CD14-positive monocyte (primary cell): ENCODE data around the gene FBXW11. TPM values are rescaled to one million over a fixed set of nuclear protein-coding genes. Genes with fewer than 3 reads are reported as not detected.

Experiments used
- DNase-seq, 3 donors: peaks; one replicate each; pipeline ENCODE4 v3.0.0-alpha.2; 2011 to 2022
- H2AFZ ChIP-seq: 2 replicates; pipeline ENCODE4 v1.6.0; 2012; ENCODE audit warnings: mild to moderate bottlenecking, low read depth, low read length, inconsistent platforms; ENCODE audit not compliant: insufficient read depth, poor library complexity, severe bottlenecking
- H3K27ac ChIP-seq, 2 donors: 1 replicate in 1 of 2; 2 replicates in 1 of 2; pipeline ENCODE4 v1.5.1; 2012 to 2013; ENCODE audit warnings: low read length in 2 of 2, control low read depth in 1 of 2, inconsistent platforms in 1 of 2, low read depth in 1 of 2, mild to moderate bottlenecking in 1 of 2
- H3K27me3 ChIP-seq, 2 donors: one replicate each; pipeline versions ENCODE4 v1.6.0 to v1.6.1; 2011 to 2013; ENCODE audit warnings: low read length in 2 of 2; ENCODE audit not compliant: control insufficient read depth in 2 of 2, insufficient read depth in 2 of 2
- H3K36me3 ChIP-seq, 2 donors: replicated peaks in 1 of 2; 1 replicate in 1 of 2; 2 replicates in 1 of 2; pipeline versions ENCODE4 v1.5.1 to v1.6.1; 2012 to 2013; ENCODE audit warnings: low read length in 2 of 2, control low read depth in 1 of 2, inconsistent platforms in 1 of 2, mild to moderate bottlenecking in 1 of 2; ENCODE audit not compliant: insufficient read depth in 2 of 2, control insufficient read depth in 1 of 2
- H3K4me1 ChIP-seq, 2 donors: 1 replicate in 1 of 2; 2 replicates in 1 of 2; pipeline versions ENCODE4 v1.5.1 to v1.6.1; 2012 to 2013; ENCODE audit warnings: low read length in 2 of 2, control low read depth in 1 of 2, inconsistent platforms in 1 of 2, mild to moderate bottlenecking in 1 of 2, moderate library complexity in 1 of 2; ENCODE audit not compliant: insufficient read depth in 2 of 2, control insufficient read depth in 1 of 2
- H3K4me2 ChIP-seq: replicated peaks from 2 replicates; pipeline ENCODE3; 2012; ENCODE audit warnings: low read length, moderate library complexity, mild to moderate bottlenecking; ENCODE audit not compliant: poor library complexity, severe bottlenecking; ENCODE audit errors: extremely low read depth
- H3K4me3 ChIP-seq, 3 experiments: fragments of 200-600 bp in 1 of 3; sonication (generic) in 1 of 3; replicated peaks in 1 of 3; 1 replicate in 2 of 3; 2 replicates in 1 of 3; pipeline ENCODE4 v1.5.1; 2011 to 2013; ENCODE audit warnings: low read length in 3 of 3, mild to moderate bottlenecking in 3 of 3, control low read depth in 2 of 3, low read depth in 2 of 3, inconsistent platforms in 1 of 3, moderate library complexity in 1 of 3
- H3K79me2 ChIP-seq: 2 replicates; pipeline ENCODE4 v1.6.0; 2012; ENCODE audit warnings: mild to moderate bottlenecking, control low read depth, inconsistent platforms, low read length, moderate library complexity; ENCODE audit not compliant: insufficient read depth
- H3K9ac ChIP-seq: 2 replicates; pipeline ENCODE4 v1.6.0; 2017; ENCODE audit warnings: low read length, mild to moderate bottlenecking; ENCODE audit not compliant: insufficient read depth, poor library complexity, severe bottlenecking
- H3K9me3 ChIP-seq, 2 donors: replicated peaks in 1 of 2; 1 replicate in 1 of 2; 2 replicates in 1 of 2; pipeline versions ENCODE4 v1.5.1 to v1.6.1; 2012 to 2013; ENCODE audit warnings: low read length in 2 of 2, control low read depth in 1 of 2; ENCODE audit not compliant: control insufficient read depth in 1 of 2, insufficient read depth in 1 of 2
- H4K20me1 ChIP-seq: 2 replicates; pipeline ENCODE4 v1.6.0; 2012; ENCODE audit warnings: mild to moderate bottlenecking, low read length, control low read depth, moderate library complexity; ENCODE audit not compliant: insufficient read depth
- H3K27ac Mint-ChIP-seq, 7 donors: one replicate each; pipeline ENCODE4 v1.8.0; 2020; ENCODE audit warnings: mild to moderate bottlenecking in 7 of 7, mixed read lengths in 7 of 7, moderate library complexity in 6 of 7, inconsistent platforms in 2 of 7
- H3K27me3 Mint-ChIP-seq, 3 donors: one replicate each; pipeline ENCODE4 v1.8.0; 2021 to 2022; ENCODE audit warnings: low read depth in 3 of 3, mild to moderate bottlenecking in 3 of 3, mixed read lengths in 3 of 3, moderate library complexity in 3 of 3, inconsistent platforms in 1 of 3
- H3K36me3 Mint-ChIP-seq, 2 donors: one replicate each; pipeline ENCODE4 v1.8.0; 2020; ENCODE audit warnings: mixed read lengths in 2 of 2, inconsistent platforms in 1 of 2, mild to moderate bottlenecking in 1 of 2
- H3K4me1 Mint-ChIP-seq: one replicate; pipeline ENCODE4 v1.8.0; 2020; ENCODE audit warnings: mild to moderate bottlenecking, mixed read lengths
- H3K4me3 Mint-ChIP-seq, 2 donors: one replicate each; pipeline ENCODE4 v1.8.0; 2020; ENCODE audit warnings: mild to moderate bottlenecking in 2 of 2, mixed read lengths in 2 of 2, moderate library complexity in 1 of 2
- H3K9me3 Mint-ChIP-seq, 7 donors: one replicate each; pipeline ENCODE4 v1.8.0; 2020 to 2022; ENCODE audit warnings: mixed read lengths in 7 of 7, mild to moderate bottlenecking in 6 of 7, moderate library complexity in 6 of 7, inconsistent platforms in 2 of 7
- CTCF ChIP-seq: fragments of 200-600 bp; IDR thresholded peaks from one replicate; pipeline ENCODE4 v1.8.0; 2022; ENCODE audit warnings: antibody characterized with exemption, mild to moderate bottlenecking
- WGBS: methylation state at CpG from one replicate; pipeline ENCODE4 v1.1.5; 2013; ENCODE audit warnings: missing lambda C conversion rate; ENCODE audit not compliant: insufficient coverage; 5-methylcytosine and 5-hydroxymethylcytosine counted together
- intact Hi-C, 2 donors: fragments of 100-400 bp; cut with micrococcal nuclease; formaldehyde crosslinking; loops; one replicate each; pipeline versions ENCODE4 v1.15.0 to v1.15.1; 2023
- polyA plus RNA-seq, 3 donors: library from polyadenylated mRNA; depleted of rRNA in 1 of 3; unstranded in 2 of 3; stranded (reverse) in 1 of 3; fragments of 300-500 nt in 2 of 3; fragments of >200 nt in 1 of 3; fragmentation: Illumina TruSeq in 2 of 3; gene quantifications; 1 replicate in 2 of 3; 2 replicates in 1 of 3; pipeline ENCODE4 v1.2.3, GENCODE V29; 2012 to 2021

The FBXW11 gene
- polyA plus RNA-seq, 3 donors: 15.0 to 24.5 (median 18.2) TPM

- Histone ChIP-seq H3K79me2 (no peaks in the 10 kb centered on the region), H3K36me3 (no peaks in the 10 kb centered on the region), H3K27ac (no peak overlapping the region), H3K9me3 (no peaks in the 10 kb centered on the region), H3K4me1 (no peaks in the 10 kb centered on the region), H4K20me1 (no peaks in the 10 kb centered on the region), H2AFZ (no peak overlapping the region), H3K4me3 (no peak overlapping the region), H3K9ac (no peak overlapping the region), H3K4me2 (no peak overlapping the region), H3K27me3 (no peaks in the 10 kb centered on the region)
- peaks cover 0 to 6% (median 2%) of the 10 kb centered on the region in 7 donors for H3K9me3 Mint-ChIP-seq
- intact Hi-C loops: no loop called here
- no peaks in the 10 kb centered on the region for H3K36me3 Mint-ChIP-seq
- no peak overlapping the region for H3K4me3 Mint-ChIP-seq
- no peak overlapping the region for H3K27ac Mint-ChIP-seq
- no peaks in the 10 kb centered on the region for H3K4me1 Mint-ChIP-seq
- TF ChIP-seq CTCF: no peak
- peaks cover 0 to 6% (median 0%) of the 10 kb centered on the region in 3 donors for H3K27me3 Mint-ChIP-seq
- WGBS: no CpG with 5 or more reads among the region's 5 CpGs
- DNase-seq: no peak
Observed at GRCh38 chr5:171826132-171826531, 180.3 kb downstream of the FBXW11 start.

- H3K27ac Mint-ChIP-seq: no peak overlapping the region
Observed at GRCh38 chr5:171825051-171825450, 181.4 kb downstream of the FBXW11 start.

More at GRCh38 chr5:171825051-171825450, 181.4 kb downstream of the FBXW11 start:
- DNase-seq: no peak
- no peak overlapping the region for H2AFZ ChIP-seq
- no peak overlapping the region for H3K4me3 ChIP-seq
- no peaks in the 10 kb centered on the region for H3K36me3 ChIP-seq
- H3K79me2 ChIP-seq: no peaks in the 10 kb centered on the region
- intact Hi-C loops: no loop called here
- Mint-ChIP-seq H3K9me3 (peaks cover 0 to 5% (median 2%) of the 10 kb centered on the region in 7 donors), H3K27me3 (peaks cover 0 to 6% (median 0%) of the 10 kb centered on the region in 3 donors), H3K36me3 (no peaks in the 10 kb centered on the region), H3K4me3 (peak overlapping the region in 1 of 2 donors; percentile 28), H3K4me1 (no peaks in the 10 kb centered on the region)
- no peak overlapping the region for H3K4me2 ChIP-seq
- no peaks in the 10 kb centered on the region for H3K4me1 ChIP-seq
- H3K9me3 ChIP-seq: no peaks in the 10 kb centered on the region
- no peak for TF ChIP-seq CTCF
- WGBS: 100% methylated on average over 1 of the region's 3 CpGs
- no peaks in the 10 kb centered on the region for H4K20me1 ChIP-seq
- H3K27ac ChIP-seq: no peak overlapping the region
- H3K27me3 ChIP-seq: no peaks in the 10 kb centered on the region
- H3K9ac ChIP-seq: no peak overlapping the region
